Measurements from ENCODE around the gene NAALAD2.
"Not testable (repeated sequence)": the region's sequence is repeated elsewhere in the genome, so short reads cannot be mapped to it uniquely, and the experiment has no call there.

Gene NAALAD2

GRCh38 chr11:90237004-90237403 is 102.5 kb downstream of the NAALAD2 start:
- DNase-seq (ENCODE audit: low read depth) = no peak
- H3K4me3 ChIP-seq (ENCODE audit: control insufficient read depth, low read depth, low read length) = no peak overlapping the region
- TF ChIP-seq CTCF (IDR thresholded peaks at IDR 0.05; ENCODE audit: control insufficient read depth, insufficient read depth, low read depth, low read length, missing control alignments) = no peak

- DNase-seq (ENCODE audit: low read depth); H3K4me3 ChIP-seq (ENCODE audit: control insufficient read depth, low read depth, low read length): not testable (repeated sequence)
These were observed 105.6 kb downstream of the NAALAD2 start for GRCh38 chr11:90239967-90240636.

- no peak for DNase-seq (ENCODE audit: low read depth)
- TF ChIP-seq CTCF (IDR thresholded peaks at IDR 0.05; ENCODE audit: control insufficient read depth, insufficient read depth, low read depth, low read length, missing control alignments) = no peak
- no peak overlapping the region for H3K4me3 ChIP-seq (ENCODE audit: control insufficient read depth, low read depth, low read length)
These were observed 107.0 kb downstream of the NAALAD2 start for GRCh38 chr11:90241414-90241813.
